NK-92 treated with Interleukin-12 subunit alpha and Interleukin-12 subunit beta, amount 100 ng/mL, for 24 hours (cell line): ENCODE measurements around the gene SPEM3.
"Not testable (repeated sequence)": the region's sequence is repeated elsewhere in the genome, so short reads cannot be mapped to it uniquely, and the experiment has no call there.

Experiments
- DNase-seq: peaks from one replicate; lab custom pipeline; 2025; lab: John Stamatoyannopoulos, UW

Gene SPEM3

GRCh38 chr17:7442142-7442541 lies 13.5 kb downstream of the SPEM3 start:
- DNase-seq: no peak

GRCh38 chr17:7443499-7444485 lies 15.1 kb downstream of the SPEM3 start:
- DNase-seq: no peak

- no peak for DNase-seq
These were observed 16.3 kb downstream of the SPEM3 start, which contains the start of gene CHRNB1 for GRCh38 chr17:7444682-7445618. Gene CHRNB1 (plus strand): TSS chr17:7445061. CDS start chr17:7445128, 67 bp downstream.

- no peak for DNase-seq
These were observed 16.9 kb downstream of the SPEM3 start for GRCh38 chr17:7445619-7445968.

GRCh38 chr17:7448461-7448860 lies 19.8 kb downstream of the SPEM3 start:
- no peak for DNase-seq

GRCh38 chr17:7459961-7460545 lies 31.4 kb downstream of the SPEM3 start:
- DNase-seq: no peak

- no peak for DNase-seq
These were observed 32.4 kb downstream of the SPEM3 start for GRCh38 chr17:7460850-7461660.

GRCh38 chr17:7462474-7463371 lies 34.1 kb downstream of the SPEM3 start:
- DNase-seq: no peak

- no peak for DNase-seq
These were observed 34.8 kb downstream of the SPEM3 start for GRCh38 chr17:7463372-7463846.

- DNase-seq: no peak
These were observed 35.4 kb downstream of the SPEM3 start for GRCh38 chr17:7464081-7464480.

- DNase-seq: no peak
These were observed 37.1 kb downstream of the SPEM3 start for GRCh38 chr17:7465597-7466275.

- DNase-seq: no peak
These were observed 37.6 kb downstream of the SPEM3 start for GRCh38 chr17:7466318-7466638.

- no peak for DNase-seq
These were observed 38.1 kb downstream of the SPEM3 start for GRCh38 chr17:7466639-7467341.

- DNase-seq: no peak
These were observed 38.8 kb downstream of the SPEM3 start for GRCh38 chr17:7467498-7467897.

GRCh38 chr17:7468290-7468689 lies 39.6 kb downstream of the SPEM3 start:
- no peak for DNase-seq

- no peak for DNase-seq
These were observed 40.2 kb downstream of the SPEM3 start for GRCh38 chr17:7468804-7469389.

GRCh38 chr17:7469843-7470242 lies 41.2 kb downstream of the SPEM3 start:
- not testable (repeated sequence) for DNase-seq

GRCh38 chr17:7470457-7470973 lies 41.9 kb downstream of the SPEM3 start:
- DNase-seq: not testable (repeated sequence)
